IMR-90 (cell line): ENCODE results near the gene MLIP. TPM values are rescaled to one million over a fixed set of nuclear protein-coding genes. Genes with fewer than 3 reads are reported as not detected.

ENCODE experiments used
- ATAC-seq: fragments of 200-7000 bp; cut with Tn5 transposase; 2 replicates; pipeline ENCODE4 v1.9.1; 2020; ENCODE audit warnings: low read depth, mild to moderate bottlenecking, moderate library complexity
- BruUV-seq: library from RNA; stranded (reverse); fragments of 400-500 nt; replicated peaks from 2 replicates; lab custom pipeline; 2021; lab: Mats Ljungman, UMichigan
- CTCF ChIA-PET: fragments of 300-600 bp; formaldehyde crosslinking; extraction: SDS; loops from one replicate; lab custom pipeline; 2021; ENCODE audit warnings: antibody characterized with exemption; lab: Yijun Ruan, JAX
- POLR2A ChIA-PET: fragments of 300-600 bp; sonication (Branson Sonifier 250); formaldehyde crosslinking; loops from one replicate; lab custom pipeline; 2022; ENCODE audit warnings: antibody characterized with exemption; ENCODE audit not compliant: unreplicated experiment; lab: Charles Lee
- DNase-seq: peaks from one replicate; pipeline ENCODE4 v3.0.0; 2013
- H2AFZ ChIP-seq: replicated peaks from 2 replicates; pipeline ENCODE3; 2013; ENCODE audit warnings: low read length, mild to moderate bottlenecking; ENCODE audit not compliant: poor library complexity
- H2AK5ac ChIP-seq: 2 replicates; pipeline ENCODE4 v1.6.1; 2013; ENCODE audit warnings: low read depth, low read length, inconsistent platforms
- H2AK9ac ChIP-seq: replicated peaks from 2 replicates; pipeline ENCODE3; 2013; ENCODE audit warnings: mild to moderate bottlenecking, low read depth, low read length, moderate library complexity; ENCODE audit not compliant: poor library complexity
- H2BK120ac ChIP-seq: 2 replicates; pipeline ENCODE4 v1.6.1; 2013; ENCODE audit warnings: low read depth, low read length, inconsistent platforms
- H2BK15ac ChIP-seq: 3 replicates; pipeline ENCODE4 v1.6.1; 2013; ENCODE audit warnings: low read depth, low read length, inconsistent platforms
- H2BK20ac ChIP-seq: 2 replicates; pipeline ENCODE4 v1.6.1; 2013; ENCODE audit warnings: low read depth, mild to moderate bottlenecking, inconsistent platforms, low read length, moderate library complexity
- H2BK5ac ChIP-seq: 2 replicates; pipeline ENCODE4 v1.6.1; 2013; ENCODE audit warnings: mild to moderate bottlenecking, low read depth, low read length, inconsistent platforms; ENCODE audit not compliant: poor library complexity, severe bottlenecking
- H3K14ac ChIP-seq: replicated peaks from 2 replicates; pipeline ENCODE4 v1.6.1; 2013; ENCODE audit warnings: low read depth, low read length, inconsistent platforms
- H3K18ac ChIP-seq: 2 replicates; pipeline ENCODE4 v1.6.1; 2013; ENCODE audit warnings: low read depth, low read length, control low read depth
- H3K23ac ChIP-seq: 2 replicates; pipeline ENCODE4 v1.6.1; 2013; ENCODE audit warnings: low read depth, low read length, inconsistent platforms
- H3K27ac ChIP-seq: 2 replicates; pipeline ENCODE4 v1.5.1; 2013; ENCODE audit warnings: mild to moderate bottlenecking, control low read depth, low read length; ENCODE audit not compliant: insufficient read depth
- H3K27me3 ChIP-seq: 2 replicates; pipeline ENCODE4 v1.6.1; 2013; ENCODE audit warnings: low read length; ENCODE audit not compliant: control insufficient read depth, insufficient read depth
- H3K36me3 ChIP-seq: 2 replicates; pipeline ENCODE4 v1.6.1; 2013; ENCODE audit warnings: low read length, mixed read lengths; ENCODE audit not compliant: control insufficient read depth, insufficient read depth
- H3K4ac ChIP-seq: 2 replicates; pipeline ENCODE4 v1.6.1; 2013; ENCODE audit warnings: low read depth, low read length, inconsistent platforms
- H3K4me1 ChIP-seq: 2 replicates; pipeline ENCODE4 v1.6.1; 2013; ENCODE audit warnings: low read length, mixed read lengths; ENCODE audit not compliant: control insufficient read depth, insufficient read depth
- H3K4me2 ChIP-seq: 2 replicates; pipeline ENCODE4 v1.6.1; 2013; ENCODE audit warnings: low read depth, mild to moderate bottlenecking, control low read depth, low read length, moderate library complexity
- H3K4me3 ChIP-seq: 2 replicates; pipeline ENCODE4 v1.5.1; 2013; ENCODE audit warnings: low read depth, mild to moderate bottlenecking, control low read depth, low read length, moderate library complexity; ENCODE audit not compliant: insufficient read depth
- H3K56ac ChIP-seq: 2 replicates; pipeline ENCODE4 v1.6.1; 2013; ENCODE audit warnings: low read length, inconsistent platforms; ENCODE audit not compliant: insufficient read depth; ENCODE audit errors: extremely low read depth
- H3K79me1 ChIP-seq, 2 experiments: 2 replicates each; pipeline ENCODE4 v1.6.1; 2013; ENCODE audit warnings: low read length in 2 of 2, inconsistent platforms in 1 of 2, low read depth in 1 of 2
- H3K9ac ChIP-seq: 2 replicates; pipeline ENCODE4 v1.6.1; 2013; ENCODE audit warnings: low read depth, low read length, control low read depth
- H3K9me1 ChIP-seq: 2 replicates; pipeline ENCODE4 v1.6.1; 2013; ENCODE audit warnings: low read length, inconsistent platforms; ENCODE audit not compliant: insufficient read depth
- H3K9me3 ChIP-seq: 2 replicates; pipeline ENCODE4 v1.6.1; 2013; ENCODE audit warnings: low read length; ENCODE audit not compliant: control insufficient read depth, insufficient read depth
- H4K20me1 ChIP-seq: 2 replicates; pipeline ENCODE4 v1.6.1; 2013; ENCODE audit warnings: low read length, inconsistent platforms; ENCODE audit not compliant: insufficient read depth
- H4K5ac ChIP-seq: 2 replicates; pipeline ENCODE4 v1.6.1; 2013; ENCODE audit warnings: mild to moderate bottlenecking, low read depth, low read length, control low read depth
- H4K8ac ChIP-seq, 2 experiments: 2 replicates each; pipeline ENCODE4 v1.6.1; 2013; ENCODE audit warnings: low read depth in 2 of 2, low read length in 2 of 2, control low read depth in 1 of 2, inconsistent platforms in 1 of 2
- H4K91ac ChIP-seq: 2 replicates; pipeline ENCODE4 v1.6.1; 2013; ENCODE audit warnings: low read depth, low read length, inconsistent platforms; ENCODE audit not compliant: insufficient read depth
- BHLHE40 ChIP-seq: fragments of 150-350 bp; IDR thresholded peaks from 2 replicates; pipeline ENCODE4 v1.6.1; 2016; ENCODE audit warnings: mild to moderate bottlenecking, low read depth, low read length
- CHD1 ChIP-seq: IDR thresholded peaks from 2 replicates; pipeline ENCODE4 v1.6.1; 2012; ENCODE audit warnings: low read depth, low read length, improper control_type of control experiment
- CTCF ChIP-seq: conservative IDR thresholded peaks from 2 replicates; pipeline ENCODE4 v1.5.1; 2012; ENCODE audit warnings: mild to moderate bottlenecking, low read depth, low read length, improper control_type of control experiment
- ELK1 ChIP-seq: fragments of 150-350 bp; IDR thresholded peaks from 2 replicates; pipeline ENCODE4 v1.6.1; 2016; ENCODE audit warnings: low read depth, mild to moderate bottlenecking, low read length, moderate library complexity, borderline replicate concordance
- MAFK ChIP-seq: IDR thresholded peaks from 2 replicates; pipeline ENCODE4 v1.6.1; 2012; ENCODE audit warnings: low read depth, low read length, improper control_type of control experiment
- MAZ ChIP-seq: IDR thresholded peaks from 2 replicates; pipeline ENCODE4 v1.6.1; 2012; ENCODE audit warnings: low read depth, mild to moderate bottlenecking, low read length, improper control_type of control experiment, moderate library complexity, borderline replicate concordance
- MXI1 ChIP-seq: IDR thresholded peaks from 2 replicates; pipeline ENCODE4 v1.6.1; 2012; ENCODE audit warnings: low read depth, mild to moderate bottlenecking, low read length, moderate library complexity, borderline replicate concordance
- NFE2L2 ChIP-seq: fragments of 150-350 bp; IDR thresholded peaks from 2 replicates; pipeline ENCODE4 v1.6.1; 2016; ENCODE audit warnings: low read depth, mild to moderate bottlenecking, low read length
- POLR2A ChIP-seq: IDR thresholded peaks from 2 replicates; pipeline ENCODE4 v1.6.1; 2012; ENCODE audit warnings: mild to moderate bottlenecking, low read depth, low read length
- RAD21 ChIP-seq: IDR thresholded peaks from 2 replicates; pipeline ENCODE4 v1.6.1; 2012; ENCODE audit warnings: low read length, improper control_type of control experiment
- RFX5 ChIP-seq: IDR thresholded peaks from 2 replicates; pipeline ENCODE4 v1.8.0; 2012; ENCODE audit warnings: low read depth, mild to moderate bottlenecking, low read length, moderate library complexity
- SMC3 ChIP-seq: fragments of 150-350 bp; IDR thresholded peaks from 2 replicates; pipeline ENCODE4 v1.6.1; 2016; ENCODE audit warnings: low read depth, mild to moderate bottlenecking, antibody characterized with exemption, low read length, moderate library complexity
- USF2 ChIP-seq: fragments of 150-350 bp; IDR thresholded peaks from 2 replicates; pipeline ENCODE4 v1.6.1; 2017; ENCODE audit warnings: mild to moderate bottlenecking, antibody characterized with exemption, low read length, low read depth
- WGBS, 2 experiments: methylation state at CpG; one replicate each; pipeline versions ENCODE4 v1.1.5 to v1.1.7; 2013; ENCODE audit warnings: missing lambda C conversion rate in 2 of 2; ENCODE audit not compliant: insufficient read length in 1 of 2; ENCODE audit errors: extremely low coverage in 2 of 2; 5-methylcytosine and 5-hydroxymethylcytosine counted together
- dilution Hi-C: fragments of 300-500 bp; cut with HindIII; formaldehyde crosslinking; loops from one replicate; pipeline ENCODE4 v1.14.3; 2018; ENCODE audit warnings: low sequenced_read_pairs; ENCODE audit not compliant: unreplicated experiment
- in situ Hi-C: fragments of 300-500 bp; cut with MboI; formaldehyde crosslinking; loops from 3 replicates; pipeline ENCODE4 v1.14.3; 2019; ENCODE audit warnings: low sequenced_read_pairs, inconsistent platforms, mixed read lengths
- intact Hi-C: fragments of 100-400 bp; cut with micrococcal nuclease; formaldehyde crosslinking; loops from 2 replicates; pipeline ENCODE4 v1.10.0; 2022
- polyA plus RNA-seq, 3 experiments: library from polyadenylated mRNA; depleted of rRNA; stranded (reverse); fragments of >200 nt; gene quantifications; 2 replicates each; pipeline ENCODE4 v1.2.3, GENCODE V29; 2012; ENCODE audit warnings: low replicate concordance in 1 of 3
- total RNA-seq: library from RNA; depleted of rRNA; stranded (reverse); fragments of >200 nt; gene quantifications from 2 replicates; pipeline ENCODE4 v1.2.3, GENCODE V29; 2012

MLIP gene
- total and polyA plus RNA-seq, 2 of the 4 experiments (the other 2 are of a cell fraction): not detected

GRCh38 chr6:54142889-54143519, 31.8 kb downstream of the MLIP start:
- H3K27ac ChIP-seq: no peak overlapping the region
- no peaks in the 10 kb centered on the region for H3K9me1 ChIP-seq
- H3K18ac ChIP-seq: no peak overlapping the region
- no peak overlapping the region for H3K4ac ChIP-seq
- H2BK5ac ChIP-seq: no peak overlapping the region
- no peaks in the 10 kb centered on the region for H3K4me1 ChIP-seq
- H3K14ac ChIP-seq: no peak overlapping the region
- no peak overlapping the region for H3K4me2 ChIP-seq
- H3K23ac ChIP-seq: no peak overlapping the region
- no peaks in the 10 kb centered on the region for H4K20me1 ChIP-seq
- no peak overlapping the region for H2AFZ ChIP-seq
- no peak overlapping the region for H2AK9ac ChIP-seq
- intact Hi-C loops (no loop called here), dilution Hi-C loops (no loop called here), in situ Hi-C loops (no loop called here)
- no peak overlapping the region for H3K56ac ChIP-seq
- H2BK20ac ChIP-seq: no peak overlapping the region
- no peak overlapping the region for H3K9ac ChIP-seq
- no peak overlapping the region for H4K91ac ChIP-seq
- H4K5ac ChIP-seq: no peak overlapping the region
- POLR2A ChIA-PET: no interaction called here
- H3K9me3 ChIP-seq: no peaks in the 10 kb centered on the region
- no peak overlapping the region for H2AK5ac ChIP-seq
- no peaks in the 10 kb centered on the region for H3K79me1 ChIP-seq
- no peak for DNase-seq
- no peak overlapping the region for H2BK120ac ChIP-seq
- no peak overlapping the region for H4K8ac ChIP-seq
- no peak for TF ChIP-seq CHD1
- TF ChIP-seq BHLHE40: no peak
- no peak for TF ChIP-seq RFX5
- TF ChIP-seq POLR2A: no peak
- no peak for TF ChIP-seq NFE2L2
- no peak for TF ChIP-seq CTCF
- TF ChIP-seq MAFK: no peak
- no peak for TF ChIP-seq USF2
- no peak for TF ChIP-seq MAZ
- no peak for TF ChIP-seq MXI1
- TF ChIP-seq ELK1: no peak
- TF ChIP-seq RAD21: no peak
- TF ChIP-seq SMC3: no peak
- no TSS peak for BruUV-seq
- no peaks in the 10 kb centered on the region for H3K36me3 ChIP-seq
- no peaks in the 10 kb centered on the region for H3K27me3 ChIP-seq
- H2BK15ac ChIP-seq: no peak overlapping the region
- H3K4me3 ChIP-seq: no peak overlapping the region
- CTCF ChIA-PET: no interaction called here
- no peak for ATAC-seq
- WGBS, 2 experiments: 88% methylated on average over 1 of the region's 12 CpGs; no CpG with 5 or more reads in 1 of the 2 experiments
